HepG2 (cell line): Measurements from ENCODE around the gene C1orf159. TPM values are rescaled to one million over a fixed set of nuclear protein-coding genes. Genes with fewer than 3 reads are reported as not detected.

Source experiments
- ATAC-seq: fragments of 200-7000 bp; cut with Tn5 transposase; 3 replicates; pipeline ENCODE4 v1.9.1; 2020; ENCODE audit warnings: mild to moderate bottlenecking, moderate library complexity
- BruUV-seq: library from RNA; stranded (reverse); fragments of 400-500 nt; replicated peaks from 2 replicates; lab custom pipeline; 2021; lab: Mats Ljungman, UMichigan
- CTCF ChIA-PET: fragments of 300-600 bp; formaldehyde crosslinking; extraction: SDS; loops from one replicate; lab custom pipeline; 2021; ENCODE audit warnings: low total read pairs, inconsistent platforms, low intra/inter-chr PET ratio; lab: Yijun Ruan, JAX
- POLR2A ChIA-PET: fragments of 350-600 bp; sonication (Branson Sonifier 250); formaldehyde crosslinking; loops from one replicate; lab custom pipeline; 2020; ENCODE audit warnings: antibody characterized with exemption, inconsistent platforms; lab: Yijun Ruan, JAX
- DNase-seq: peaks from one replicate; pipeline ENCODE4 v3.0.0-alpha.2; 2015; ENCODE audit warnings: low spot score
- FAIRE-seq: peaks from 3 replicates; lab custom pipeline; 2011; peaks lifted over from hg19 to GRCh38; lab: Jason Lieb, UNC
- H2AFZ ChIP-seq: one replicate; pipeline ENCODE4 v1.6.1; 2011; ENCODE audit warnings: low read length, inconsistent platforms
- H3K27ac ChIP-seq: fragments of 300-600 bp; 3 replicates; pipeline ENCODE4 v1.8.0; 2011; ENCODE audit warnings: mixed run types, mild to moderate bottlenecking, mixed read lengths, low read length, inconsistent platforms; ENCODE audit not compliant: insufficient read depth; ENCODE audit errors: extremely low read length
- H3K27me3 ChIP-seq, 2 experiments: fragments of 200-600 bp in 1 of 2; 2 replicates in 1 of 2; 3 replicates in 1 of 2; pipeline versions ENCODE4 v1.6.0 to v1.8.0; 2011; ENCODE audit warnings: low read length in 2 of 2, mild to moderate bottlenecking in 2 of 2, moderate library complexity in 2 of 2, inconsistent platforms in 1 of 2; ENCODE audit not compliant: insufficient read depth in 2 of 2, control insufficient read depth in 1 of 2
- H3K36me3 ChIP-seq, 2 experiments: fragments of 200-600 bp in 1 of 2; replicated peaks in 1 of 2; 2 replicates in 1 of 2; 3 replicates in 1 of 2; pipeline versions ENCODE4 v1.5.1 to v1.8.0; 2011; ENCODE audit warnings: low read length in 2 of 2, inconsistent platforms in 1 of 2; ENCODE audit not compliant: insufficient read depth in 2 of 2, control insufficient read depth in 1 of 2
- H3K4me1 ChIP-seq: 2 replicates; pipeline ENCODE4 v1.5.1; 2012; ENCODE audit warnings: low read length, inconsistent platforms; ENCODE audit not compliant: insufficient read depth
- H3K4me2 ChIP-seq: 2 replicates; pipeline ENCODE4 v1.6.0; 2011; ENCODE audit warnings: low read depth, low read length, inconsistent platforms
- H3K4me3 ChIP-seq, 3 experiments: fragments of 200-600 bp in 1 of 3; sonication (generic), shearing (Covaris generic) in 1 of 3; replicated peaks in 1 of 3; 2 replicates each; pipeline ENCODE4 v1.5.1; 2011 to 2016; ENCODE audit warnings: low read length in 3 of 3, inconsistent platforms in 2 of 3, low read depth in 2 of 3, mild to moderate bottlenecking in 2 of 3, control low read depth in 1 of 3, mixed read lengths in 1 of 3; ENCODE audit not compliant: insufficient read depth in 1 of 3
- H3K79me2 ChIP-seq: one replicate; pipeline ENCODE4 v1.6.1; 2011; ENCODE audit warnings: low read length, inconsistent platforms; ENCODE audit not compliant: insufficient read depth
- H3K9ac ChIP-seq: 2 replicates; pipeline ENCODE4 v1.6.0; 2011; ENCODE audit warnings: mild to moderate bottlenecking, low read depth, low read length, inconsistent platforms; ENCODE audit not compliant: insufficient read depth
- H3K9me3 ChIP-seq: 2 replicates; pipeline ENCODE4 v1.5.1; 2012; ENCODE audit warnings: mild to moderate bottlenecking, low read length
- H4K20me1 ChIP-seq: 2 replicates; pipeline ENCODE4 v1.6.0; 2011; ENCODE audit warnings: inconsistent platforms, mild to moderate bottlenecking, low read length, moderate library complexity; ENCODE audit not compliant: insufficient read depth
- MBD4 ChIP-seq: IDR thresholded peaks from 2 replicates; pipeline ENCODE4 v1.6.1; 2012; ENCODE audit warnings: low read length, inconsistent platforms, borderline replicate concordance
- MTF2 ChIP-seq: sonication (generic); formaldehyde crosslinking; IDR thresholded peaks from 2 replicates; pipeline ENCODE4 v1.5.0; 2020; ENCODE audit warnings: missing genetic modification reagents, borderline replicate concordance
- SPEN ChIP-seq: sonication (generic); formaldehyde crosslinking; IDR thresholded peaks from 2 replicates; pipeline ENCODE4 v1.5.1; 2020; ENCODE audit warnings: low read depth, mild to moderate bottlenecking, missing genetic modification reagents
- SRF ChIP-seq: IDR thresholded peaks from 2 replicates; pipeline ENCODE4 v1.6.1; 2011; ENCODE audit warnings: mild to moderate bottlenecking, low read depth, low read length, moderate library complexity
- WGBS: methylation state at CpG from one replicate; pipeline ENCODE4 v1.1.6; 2017; ENCODE audit warnings: low lambda C conversion rate; 5-methylcytosine and 5-hydroxymethylcytosine counted together
- in situ Hi-C: cut with HindIII; loops from 2 replicates; pipeline ENCODE4 v1.10.0; 2017; ENCODE audit warnings: low pct_unique_long_range_greater_than_20kb; ENCODE audit not compliant: extremely low pct_ligation_motif_present
- intact Hi-C: fragments of 100-400 bp; cut with micrococcal nuclease; formaldehyde crosslinking; loops from one replicate; pipeline ENCODE4 v1.10.0; 2022; ENCODE audit not compliant: unreplicated experiment
- polyA plus RNA-seq, 8 experiments: library from polyadenylated mRNA; depleted of rRNA in 3 of 8; stranded (reverse) in 7 of 8; unstranded in 1 of 8; fragments of >200 nt; fragmentation: Illumina TruSeq in 4 of 8; extraction: Trizol in 4 of 8; gene quantifications; 2 replicates each; pipeline versions ENCODE4 v1.2.1 to v1.2.3, GENCODE V29; 2011 to 2016; ENCODE audit warnings: low read depth in 4 of 8, missing spikeins in 1 of 8, mixed read lengths in 1 of 8; ENCODE audit not compliant: insufficient read depth in 1 of 8
- total RNA-seq, 5 experiments: library from RNA; depleted of rRNA; stranded (reverse); fragments of >200 nt; fragmentation: Illumina TruSeq; extraction: Trizol; gene quantifications; 2 replicates each; pipeline ENCODE4 v1.2.3, GENCODE V29; 2016; ENCODE audit warnings: low read depth in 1 of 5
- TF ChIP-seq, protein P1 (sequence below): sonication (generic); formaldehyde crosslinking; IDR thresholded peaks from 2 replicates; pipeline ENCODE4 v1.4.0; 2020; ENCODE audit warnings: missing genetic modification reagents, borderline replicate concordance

The C1orf159 gene
- total and polyA plus RNA-seq, 2 of the 13 experiments (the other 11 are each of a cell fraction or from before 2014, with no cell fraction given): 3.8 to 6.7 TPM

DNA sequence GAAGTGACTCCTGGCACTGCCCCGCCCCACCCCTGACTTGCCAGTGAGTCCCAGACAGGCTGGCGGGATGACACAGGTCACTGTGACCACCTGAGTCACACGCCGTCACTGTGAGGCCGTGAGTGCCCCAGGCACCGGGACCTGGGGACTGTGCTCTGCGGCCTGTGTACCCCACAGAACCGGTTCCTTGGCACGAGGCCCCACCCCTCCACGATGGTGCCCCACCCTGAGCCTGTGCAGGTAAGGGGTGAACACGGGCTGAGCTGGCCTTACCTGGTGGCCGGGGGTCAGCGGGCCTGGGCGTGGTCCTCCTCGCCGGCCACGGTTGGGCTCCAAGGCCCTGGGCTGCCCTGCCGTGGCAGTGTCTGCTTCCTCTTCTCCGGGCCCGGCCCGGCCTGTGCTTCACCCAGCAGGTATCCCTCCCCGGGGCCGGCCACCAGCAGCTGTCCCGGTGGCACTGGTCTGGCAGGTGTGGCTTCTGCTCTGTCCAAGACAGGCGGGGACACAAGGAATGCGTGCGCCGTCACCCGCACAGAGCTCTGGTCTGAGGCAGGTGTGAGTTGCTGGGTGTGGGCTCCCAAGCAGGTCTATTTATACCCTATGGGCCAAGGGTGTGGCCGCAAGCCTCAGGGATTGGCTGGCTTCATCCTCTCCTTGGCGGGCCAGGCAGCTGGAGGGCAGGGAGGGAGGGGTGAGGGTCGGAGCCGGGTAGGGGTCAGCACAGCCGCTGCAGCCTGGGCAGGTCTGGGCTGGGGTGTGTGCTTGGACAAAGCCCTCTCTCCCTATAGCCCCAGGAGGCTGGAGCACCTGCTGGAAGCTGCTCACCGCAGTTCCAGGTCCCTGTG lies 41.9 kb downstream of the C1orf159 start, which contains the start of gene RNF223 (continued):
- TF ChIP-seq SRF (no peak), SPEN (CRISPR knock-in tag) (no peak)
- TF ChIP-seq, protein P1, sequence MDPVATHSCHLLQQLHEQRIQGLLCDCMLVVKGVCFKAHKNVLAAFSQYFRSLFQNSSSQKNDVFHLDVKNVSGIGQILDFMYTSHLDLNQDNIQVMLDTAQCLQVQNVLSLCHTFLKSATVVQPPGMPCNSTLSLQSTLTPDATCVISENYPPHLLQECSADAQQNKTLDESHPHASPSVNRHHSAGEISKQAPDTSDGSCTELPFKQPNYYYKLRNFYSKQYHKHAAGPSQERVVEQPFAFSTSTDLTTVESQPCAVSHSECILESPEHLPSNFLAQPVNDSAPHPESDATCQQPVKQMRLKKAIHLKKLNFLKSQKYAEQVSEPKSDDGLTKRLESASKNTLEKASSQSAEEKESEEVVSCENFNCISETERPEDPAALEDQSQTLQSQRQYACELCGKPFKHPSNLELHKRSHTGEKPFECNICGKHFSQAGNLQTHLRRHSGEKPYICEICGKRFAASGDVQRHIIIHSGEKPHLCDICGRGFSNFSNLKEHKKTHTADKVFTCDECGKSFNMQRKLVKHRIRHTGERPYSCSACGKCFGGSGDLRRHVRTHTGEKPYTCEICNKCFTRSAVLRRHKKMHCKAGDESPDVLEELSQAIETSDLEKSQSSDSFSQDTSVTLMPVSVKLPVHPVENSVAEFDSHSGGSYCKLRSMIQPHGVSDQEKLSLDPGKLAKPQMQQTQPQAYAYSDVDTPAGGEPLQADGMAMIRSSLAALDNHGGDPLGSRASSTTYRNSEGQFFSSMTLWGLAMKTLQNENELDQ (CRISPR knock-in tag): no peak

DNA sequence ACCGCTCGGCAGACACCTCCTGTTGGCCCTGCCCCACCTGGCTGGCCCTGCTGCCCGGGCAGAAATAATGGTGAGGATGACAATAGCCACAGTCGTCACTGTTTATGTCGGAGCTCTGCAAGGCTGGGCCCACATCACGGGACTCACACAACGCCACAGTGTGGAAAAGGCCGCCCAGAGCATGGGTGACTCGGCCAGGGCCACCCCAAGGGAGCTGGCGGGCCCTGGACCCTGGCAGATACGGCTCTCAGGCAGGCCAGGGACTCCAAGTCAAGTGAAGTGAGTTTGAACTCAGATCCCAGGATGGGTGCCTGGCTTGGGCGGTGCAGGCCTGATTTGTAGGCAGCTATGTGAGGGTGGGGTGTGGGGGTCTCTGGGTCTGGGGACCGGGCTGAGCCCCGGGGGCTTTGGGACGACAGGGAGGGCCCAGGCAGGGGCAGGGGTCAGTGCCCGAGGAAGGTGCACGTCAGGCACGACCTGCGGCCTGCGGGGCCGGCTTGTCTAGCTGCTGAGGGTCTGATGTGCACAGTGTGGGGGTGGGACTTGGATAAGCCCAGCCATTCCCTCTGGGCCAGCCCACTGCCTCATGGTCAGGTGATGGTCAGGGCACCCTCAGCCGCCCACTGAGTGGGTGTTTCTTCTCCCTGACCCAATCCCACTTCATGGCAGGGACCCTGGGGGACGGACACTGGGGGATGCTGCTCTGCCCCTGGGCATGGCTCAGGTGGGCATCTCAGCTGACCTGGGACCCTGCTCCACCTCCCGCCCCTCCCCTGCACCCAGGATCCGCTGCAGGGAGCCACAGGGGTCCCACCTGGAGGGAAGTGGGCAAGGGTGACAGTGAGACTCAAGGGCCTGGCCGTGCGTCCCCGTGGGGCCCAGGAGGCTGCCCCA lies 42.8 kb downstream of the C1orf159 start:
- FAIRE-seq: no peak
- 26% methylated on average over 4 of the region's 28 CpGs for WGBS
- peak overlapping the region in 1 of 3 experiments; percentile 25; a peak in 1 of 6 replicates for H3K4me3 ChIP-seq

More for the DNA sequence above, 42.8 kb downstream of the C1orf159 start:
- peak overlapping the region; percentile 20; the same call in 1 of the 2 replicates for H3K4me2 ChIP-seq
- H4K20me1 ChIP-seq: no peaks in the 10 kb centered on the region
- no peak overlapping the region for H2AFZ ChIP-seq
- DNase-seq: no peak
- ChIA-PET POLR2A (interaction anchor here (1.3 kb wide), 1 partner anchor 9 kb away, joined by 5 read pairs; no protein-coding TSS in a partner anchor), CTCF (no interaction called here)
- no peak overlapping the region for H3K9ac ChIP-seq
- in situ Hi-C loops: no loop called here
- no TSS peak for BruUV-seq
- ATAC-seq: no peak
- H3K27me3 ChIP-seq: peaks cover 34 to 63% of the 10 kb centered on the region in 2 experiments
- H3K27ac ChIP-seq: no peak overlapping the region
- H3K4me1 ChIP-seq: peaks cover 37% of the 10 kb centered on the region
- no peaks in the 10 kb centered on the region for H3K79me2 ChIP-seq
- intact Hi-C loops: no loop called here
- no peaks in the 10 kb centered on the region for H3K36me3 ChIP-seq
- TF ChIP-seq MTF2 (CRISPR knock-in tag): 0 out of 2 replicates have a peak, but pooled peaks have one; percentile 31
- no peak for TF ChIP-seq MBD4
- H3K9me3 ChIP-seq: no peaks in the 10 kb centered on the region
